ENCODE results near the gene ZBTB7B. TPM values are rescaled to one million over a fixed set of nuclear protein-coding genes. Genes with fewer than 3 reads are reported as not detected.

The ZBTB7B gene
- total and polyA plus RNA-seq, 9 of the 15 experiments (the other 6 are each of a cell fraction or from before 2014, with no cell fraction given) = 0.04 to 46.5 (median 15.2) TPM

- TF ChIP-seq TFE3 (CRISPR knock-in tag; IDR thresholded peaks at IDR 0.05) = no peak
- no peak for TF ChIP-seq ARID4B (CRISPR knock-in tag; IDR thresholded peaks at IDR 0.05)
- no peak for TF ChIP-seq GABPB1 (CRISPR knock-in tag; IDR thresholded peaks at IDR 0.05)
- TF ChIP-seq ZBTB9 (CRISPR knock-in tag; IDR thresholded peaks at IDR 0.05) = 0 out of 2 replicates have a peak, but pooled peaks have one; percentile 44
- TF ChIP-seq ZNF696 (CRISPR knock-in tag; conservative IDR thresholded peaks at IDR 0.05) = no peak
- TF ChIP-seq ZNF133 (CRISPR knock-in tag; IDR thresholded peaks at IDR 0.05) = no peak
- no peak for TF ChIP-seq E2F5 (CRISPR knock-in tag; IDR thresholded peaks at IDR 0.05)
- TF ChIP-seq EGR1 (conservative IDR thresholded peaks at IDR 0.05) = no peak
- no peak for TF ChIP-seq SETDB1 (IDR thresholded peaks at IDR 0.05; ENCODE audit: low read length)
- no peak for TF ChIP-seq CBX1 (IDR thresholded peaks at IDR 0.05; ENCODE audit: low read depth)
- no peak for TF ChIP-seq TAL1 (IDR thresholded peaks at IDR 0.05)
- TF ChIP-seq STAT5A (IDR thresholded peaks at IDR 0.05; ENCODE audit: borderline replicate concordance, low read length) = no peak
- no peak for TF ChIP-seq MBD2 (IDR thresholded peaks at IDR 0.05; ENCODE audit: borderline replicate concordance, low read depth)
- no peak for TF ChIP-seq ZEB2 (IDR thresholded peaks at IDR 0.05)
- no peak for TF ChIP-seq ADNP (tag; IDR thresholded peaks at IDR 0.05)
- TF ChIP-seq SRSF1 (IDR thresholded peaks at IDR 0.05; ENCODE audit: low read depth, low read length) = no peak
- TF ChIP-seq CTCF (IDR thresholded peaks at IDR 0.05 in 2 of 3, conservative IDR thresholded peaks at IDR 0.05 in 1 of 3; ENCODE audit: insufficient read depth in 2 of 3, low read depth in 1 of 3, low read length in 3 of 3) = no peak
- TF ChIP-seq CHCHD3 (CRISPR knock-in tag; IDR thresholded peaks at IDR 0.05) = no peak
- TF ChIP-seq FIP1L1 (IDR thresholded peaks at IDR 0.05; ENCODE audit: low read depth, low read length, poor library complexity, severe bottlenecking) = no peak
These were observed 1.9 kb downstream of the ZBTB7B start (continued) for GRCh38 chr1:155004352-155005075.

Measured in K562 (cell line).